Suprapubic skin (tissue), 4 donors: Measurements from ENCODE around the gene B3GALT6.

ENCODE experiments used
- POLR2A ChIP-seq, 2 donors: fragments of 450-650 bp; IDR thresholded peaks; one replicate each; pipeline ENCODE4 v1.6.1; 2017; ENCODE audit warnings: antibody characterized with exemption in 2 of 2, mild to moderate bottlenecking in 2 of 2, moderate library complexity in 2 of 2
- POLR2AphosphoS5 ChIP-seq, 3 donors: sonication (generic); formaldehyde crosslinking; IDR thresholded peaks; one replicate each; pipeline ENCODE4 v1.6.1; 2017; ENCODE audit warnings: antibody characterized with exemption in 3 of 3
- TF ChIP-seq, protein P1 (sequence below), 2 donors: fragments of 200-600 bp in 1 of 2; fragments of 450-650 bp in 1 of 2; sonication (generic) in 1 of 2; IDR thresholded peaks; one replicate each; pipeline ENCODE4 v1.5.1; 2016 to 2019; ENCODE audit warnings: antibody characterized with exemption in 2 of 2, mild to moderate bottlenecking in 1 of 2, moderate library complexity in 1 of 2

DNA sequence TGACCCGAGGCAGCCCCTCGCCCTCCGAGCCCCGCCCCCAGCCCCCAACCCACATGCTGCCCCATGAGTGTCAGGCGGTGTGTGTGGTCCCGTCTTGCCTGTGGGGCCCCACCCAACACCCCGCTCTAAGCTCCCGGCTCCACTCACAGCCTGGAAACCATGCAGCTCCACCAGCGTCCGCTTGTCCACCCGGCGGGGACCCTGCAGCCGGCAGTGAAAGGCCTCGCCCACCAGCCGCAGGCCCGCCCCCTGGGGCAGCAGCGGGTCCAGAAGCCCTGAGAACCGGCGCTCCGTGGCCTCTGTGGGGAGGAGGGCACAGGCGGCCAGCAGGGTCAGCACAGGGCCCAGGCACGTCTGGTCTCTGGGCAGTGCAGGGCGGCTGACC is 11.8 kb downstream of the B3GALT6 start:
- TF ChIP-seq, protein P1, sequence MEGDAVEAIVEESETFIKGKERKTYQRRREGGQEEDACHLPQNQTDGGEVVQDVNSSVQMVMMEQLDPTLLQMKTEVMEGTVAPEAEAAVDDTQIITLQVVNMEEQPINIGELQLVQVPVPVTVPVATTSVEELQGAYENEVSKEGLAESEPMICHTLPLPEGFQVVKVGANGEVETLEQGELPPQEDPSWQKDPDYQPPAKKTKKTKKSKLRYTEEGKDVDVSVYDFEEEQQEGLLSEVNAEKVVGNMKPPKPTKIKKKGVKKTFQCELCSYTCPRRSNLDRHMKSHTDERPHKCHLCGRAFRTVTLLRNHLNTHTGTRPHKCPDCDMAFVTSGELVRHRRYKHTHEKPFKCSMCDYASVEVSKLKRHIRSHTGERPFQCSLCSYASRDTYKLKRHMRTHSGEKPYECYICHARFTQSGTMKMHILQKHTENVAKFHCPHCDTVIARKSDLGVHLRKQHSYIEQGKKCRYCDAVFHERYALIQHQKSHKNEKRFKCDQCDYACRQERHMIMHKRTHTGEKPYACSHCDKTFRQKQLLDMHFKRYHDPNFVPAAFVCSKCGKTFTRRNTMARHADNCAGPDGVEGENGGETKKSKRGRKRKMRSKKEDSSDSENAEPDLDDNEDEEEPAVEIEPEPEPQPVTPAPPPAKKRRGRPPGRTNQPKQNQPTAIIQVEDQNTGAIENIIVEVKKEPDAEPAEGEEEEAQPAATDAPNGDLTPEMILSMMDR (IDR thresholded peaks at IDR 0.05): no peak
- TF ChIP-seq POLR2A (IDR thresholded peaks at IDR 0.05) (no peak), POLR2AphosphoS5 (IDR thresholded peaks at IDR 0.05) (no peak)
